ENCODE measurements around the gene GSTA5.
"Not testable (repeated sequence)": the region's sequence is repeated elsewhere in the genome, so short reads cannot be mapped to it uniquely, and the experiment has no call there.

The GSTA5 gene

DNA sequence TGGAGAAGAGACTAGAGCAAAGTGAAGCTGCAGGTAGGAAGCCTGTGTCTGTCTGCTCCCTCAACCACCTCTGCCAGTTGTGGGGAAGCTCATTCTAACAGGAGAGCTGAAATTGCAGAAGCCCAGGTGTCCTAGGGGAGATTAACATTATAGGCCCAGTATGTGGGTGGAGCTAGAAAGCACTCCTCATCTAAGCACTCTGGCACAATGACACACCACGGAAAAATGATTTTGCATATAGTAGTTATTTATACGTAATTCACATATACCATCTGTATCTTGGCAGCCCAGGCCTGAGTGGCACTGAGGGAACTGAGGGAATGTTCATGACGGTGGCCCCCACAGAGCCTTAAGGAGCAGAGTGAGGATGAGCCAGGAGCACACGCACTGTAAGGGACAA, 9.7 kb downstream of the GSTA5 start:
- not testable (repeated sequence) for DNase-seq

DNA sequence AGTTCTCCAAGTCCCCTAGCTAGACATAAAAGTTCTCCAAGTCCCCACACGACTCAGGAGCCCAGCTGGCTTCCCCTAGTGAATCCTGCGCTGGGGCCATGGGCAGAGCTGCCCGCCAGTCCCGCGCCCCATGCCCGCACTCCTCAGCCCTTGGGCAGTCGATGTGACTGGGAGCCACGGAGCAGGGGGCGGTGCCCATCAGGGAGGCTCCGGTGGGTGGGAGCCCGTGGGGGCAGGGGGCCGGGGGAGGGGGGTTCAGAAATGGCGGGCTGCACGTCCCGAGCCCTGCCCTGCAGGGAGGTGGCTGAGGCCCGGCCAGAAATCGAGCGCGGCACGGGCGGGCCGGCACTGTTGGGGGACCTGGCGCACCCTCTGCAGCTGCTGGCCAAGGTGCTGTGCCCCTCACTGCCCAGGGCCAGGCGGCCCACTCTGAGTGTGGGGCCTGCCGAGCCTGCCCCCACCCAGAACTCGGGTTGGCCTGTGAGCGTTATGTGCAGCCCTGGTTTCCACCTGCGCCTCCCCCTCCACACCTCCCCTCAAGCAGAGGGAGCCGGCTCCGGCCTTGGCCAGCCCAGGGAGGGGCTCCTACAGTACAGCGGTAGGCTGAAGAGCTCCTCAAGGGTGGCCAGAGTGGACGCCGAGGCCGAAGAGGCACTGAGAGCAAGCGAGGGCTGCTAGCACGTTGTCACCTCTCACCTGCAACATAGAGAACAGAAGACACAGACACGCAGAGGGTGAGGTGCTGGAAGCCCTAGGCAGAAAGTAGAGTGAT, 11.4 kb downstream of the GSTA5 start:
- DNase-seq, result no peak

DNA sequence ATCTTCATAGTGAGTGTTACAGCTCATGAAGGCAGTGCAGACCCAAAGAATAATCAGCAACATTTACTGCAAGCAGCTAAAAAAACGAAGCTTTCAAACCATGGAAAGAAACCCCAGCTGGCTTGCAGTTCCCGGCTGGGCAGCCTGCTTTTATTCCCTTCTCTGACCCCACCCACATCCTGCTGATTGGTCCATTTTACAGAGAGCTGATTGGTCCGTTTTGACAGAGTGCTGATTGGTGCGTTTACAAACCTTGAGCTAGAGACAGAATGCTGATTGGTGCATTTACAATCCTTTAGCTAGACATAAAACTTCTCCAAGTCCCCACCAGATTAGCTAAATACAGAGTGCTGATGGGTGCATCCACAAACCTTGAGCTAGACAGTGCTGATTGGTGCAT, 12.0 kb downstream of the GSTA5 start:
- not testable (repeated sequence) for DNase-seq

DNA sequence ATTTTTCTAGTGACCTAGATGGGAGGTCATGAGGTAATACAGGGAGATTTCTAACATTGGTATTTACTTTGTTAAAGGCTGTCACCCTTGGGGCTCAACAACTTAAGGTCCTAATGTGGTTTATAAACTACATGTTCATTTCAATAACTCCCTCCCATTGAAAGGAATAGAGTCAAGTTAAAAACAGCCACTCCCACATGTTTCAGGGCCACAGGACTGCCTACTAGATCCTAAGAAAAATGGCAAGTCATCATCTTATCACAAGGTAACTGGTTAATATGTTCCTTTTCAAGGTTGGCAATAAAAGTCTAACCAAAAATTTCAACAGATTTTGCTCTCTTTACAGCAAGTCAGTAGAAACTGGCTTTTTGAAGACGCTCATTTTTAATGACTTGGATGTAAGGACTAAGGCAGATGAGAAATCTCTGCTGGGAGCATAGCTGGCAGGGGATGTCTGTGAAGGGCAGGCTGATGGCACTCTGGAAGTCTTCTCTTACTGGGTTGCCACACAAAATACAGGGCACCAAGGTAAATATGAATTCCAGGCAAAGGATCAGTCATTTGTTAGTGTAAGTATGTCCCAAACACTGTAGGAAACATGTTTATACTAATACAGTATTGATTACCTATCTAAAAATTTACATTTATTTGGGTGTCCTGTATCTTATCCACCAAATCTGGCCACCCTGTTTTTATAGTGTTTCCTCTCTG, 13.4 kb downstream of the GSTA5 start:
- not testable (repeated sequence) for DNase-seq

DNA sequence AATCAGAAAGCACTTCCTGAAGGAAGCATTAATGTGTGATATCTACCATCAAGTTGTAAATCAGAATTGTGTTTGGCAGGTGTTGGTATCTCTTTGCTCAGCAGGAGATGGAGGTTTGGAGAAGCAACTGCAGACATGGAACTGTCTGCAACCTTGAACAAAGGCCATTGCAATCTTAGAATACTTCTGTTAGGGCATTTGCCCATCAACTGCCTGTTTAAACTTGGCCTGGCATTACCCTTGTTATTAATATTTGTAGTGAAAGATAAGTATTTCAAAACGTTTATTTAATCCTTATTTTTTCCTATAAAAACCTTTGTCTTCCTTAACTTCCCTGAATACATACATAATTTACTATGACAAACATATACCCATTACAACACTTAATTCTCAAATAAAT, 14.1 kb downstream of the GSTA5 start:
- no peak for DNase-seq

DNA sequence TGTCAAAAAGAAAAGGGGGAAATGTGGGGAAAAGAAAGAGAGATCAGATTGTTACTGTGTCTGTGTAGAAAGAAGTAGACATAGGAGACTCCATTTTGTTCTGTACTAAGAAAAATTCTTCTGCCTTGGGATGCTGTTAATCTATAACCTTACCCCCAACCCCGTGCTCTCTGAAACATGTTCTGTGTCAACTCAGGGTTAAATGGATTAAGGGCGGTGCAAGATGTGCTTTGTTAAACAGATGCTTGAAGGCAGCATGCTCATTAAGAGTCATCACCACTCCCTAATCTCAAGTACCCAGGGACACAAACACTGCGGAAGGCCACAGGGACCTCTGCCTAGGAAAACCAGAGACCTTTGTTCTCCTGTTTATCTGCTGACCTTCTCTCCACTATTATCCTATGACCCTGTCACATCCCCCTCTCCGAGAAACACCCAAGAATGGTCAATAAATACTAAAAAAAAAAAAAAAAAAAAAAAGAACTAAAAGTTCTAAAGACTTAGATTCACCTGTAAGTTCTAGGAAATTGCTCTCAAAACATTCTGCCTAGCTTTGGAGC, 14.6 kb downstream of the GSTA5 start:
- not testable (repeated sequence) for DNase-seq

DNA sequence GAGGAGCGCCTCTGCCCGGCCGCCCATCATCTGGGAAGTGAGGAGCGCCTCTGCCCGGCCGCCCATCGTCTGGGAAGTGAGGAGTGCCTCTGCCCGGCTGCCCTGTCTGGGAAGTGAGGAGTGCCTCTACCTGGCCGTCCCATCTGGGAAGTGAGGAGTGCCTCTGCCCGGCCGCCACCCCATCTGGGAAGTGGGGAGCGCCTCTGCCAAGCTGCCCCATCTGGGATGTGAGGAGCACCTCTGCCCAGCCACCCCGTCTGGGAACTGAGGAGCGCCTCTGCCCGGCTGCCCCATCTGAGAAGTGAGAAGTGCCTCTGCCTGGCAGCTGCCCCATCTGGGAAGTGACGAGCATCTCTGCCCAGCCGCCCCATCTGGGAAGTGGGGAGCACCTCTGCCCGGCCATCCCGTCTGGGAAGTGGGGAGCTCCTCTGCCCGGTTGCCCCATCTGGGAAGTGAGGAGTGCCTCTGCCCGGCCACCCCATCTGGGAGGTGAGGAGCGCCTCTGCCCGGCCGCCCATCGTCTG, 15.3 kb downstream of the GSTA5 start:
- DNase-seq, result not testable (repeated sequence)

DNA sequence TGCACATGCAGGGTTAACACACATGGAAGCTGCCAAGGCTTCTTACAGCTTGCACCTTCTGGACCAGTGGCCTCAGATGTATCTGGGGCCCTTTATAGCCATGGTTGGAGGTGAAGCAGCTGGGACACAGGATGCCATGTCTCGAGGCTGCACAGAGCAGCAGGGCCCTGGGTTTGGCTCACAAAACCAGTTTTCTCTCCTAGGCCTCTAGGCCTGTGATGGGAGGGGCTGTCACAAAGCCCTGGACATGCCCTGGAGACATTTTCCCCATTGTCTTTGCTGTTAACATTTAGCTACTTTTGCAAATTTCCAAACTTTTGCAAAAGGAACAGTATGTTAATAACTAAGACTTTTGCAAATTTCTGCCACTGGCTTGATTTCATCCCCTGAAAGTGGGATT, 18.8 kb downstream of the GSTA5 start:
- DNase-seq, result no peak

DNA sequence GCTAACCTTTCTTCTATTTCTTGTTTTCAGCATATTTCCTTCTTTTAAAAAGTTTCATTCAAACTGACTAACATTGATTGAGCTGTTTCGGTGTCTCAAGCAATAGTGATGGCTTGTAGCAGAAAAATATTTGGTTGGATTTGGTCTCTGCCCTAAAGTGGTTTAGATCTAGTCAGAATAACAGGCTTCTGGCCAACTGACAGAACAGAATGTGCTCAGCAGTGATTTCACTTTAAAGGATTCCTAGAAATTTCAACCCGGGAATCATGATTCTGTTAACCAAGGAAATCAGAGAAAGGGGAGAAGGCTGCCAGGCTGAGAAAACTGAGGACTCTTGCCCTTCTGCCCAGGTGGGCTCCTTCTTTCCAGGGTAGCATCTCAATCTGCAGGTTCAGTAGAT, 20.4 kb downstream of the GSTA5 start:
- DNase-seq, result no peak

DNA sequence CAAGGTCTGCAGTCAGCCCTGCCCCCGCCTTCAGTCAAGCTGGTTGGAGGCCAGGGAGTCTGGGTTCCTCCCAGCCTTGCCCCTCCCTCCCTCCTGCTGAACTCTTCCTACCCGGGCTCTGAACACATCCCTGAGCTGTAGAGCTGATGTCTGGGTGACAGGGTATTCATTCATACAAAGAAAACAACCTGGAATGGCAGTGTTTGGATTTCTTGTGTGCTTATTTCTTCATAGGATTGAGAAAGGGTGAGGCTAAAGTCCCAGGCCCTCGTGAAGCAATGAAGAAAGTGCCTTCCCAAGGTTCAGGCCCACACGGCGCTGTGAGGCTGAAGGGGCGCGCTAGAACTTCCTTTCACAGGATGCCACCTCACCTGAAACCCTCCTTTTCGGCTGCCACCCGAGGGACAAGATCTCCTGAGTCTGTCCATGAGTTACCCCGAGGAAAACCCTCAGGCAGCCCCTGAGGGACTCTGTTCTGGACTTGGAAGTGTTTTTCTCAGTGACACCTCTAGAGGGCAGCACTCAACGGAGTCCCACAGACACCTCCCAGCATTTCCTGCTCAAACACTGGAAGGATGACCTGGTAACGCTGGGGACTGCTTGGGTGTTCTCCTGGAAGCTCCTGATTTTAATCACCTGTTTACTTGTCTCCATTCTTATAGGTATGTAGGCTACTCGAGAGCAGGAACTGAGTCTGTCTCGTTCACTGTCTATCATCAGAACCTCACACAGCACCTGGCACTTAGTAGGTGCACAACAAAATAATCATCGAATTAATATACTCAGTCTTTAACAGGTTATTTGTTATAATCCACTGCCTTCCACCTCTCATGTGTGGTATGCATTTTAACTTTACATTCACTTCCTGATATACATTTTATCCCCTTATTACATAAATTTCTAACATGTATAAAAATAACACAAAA, 25.2 kb downstream of the GSTA5 start:
- peak; percentile 42 to 50 for DNase-seq

DNA sequence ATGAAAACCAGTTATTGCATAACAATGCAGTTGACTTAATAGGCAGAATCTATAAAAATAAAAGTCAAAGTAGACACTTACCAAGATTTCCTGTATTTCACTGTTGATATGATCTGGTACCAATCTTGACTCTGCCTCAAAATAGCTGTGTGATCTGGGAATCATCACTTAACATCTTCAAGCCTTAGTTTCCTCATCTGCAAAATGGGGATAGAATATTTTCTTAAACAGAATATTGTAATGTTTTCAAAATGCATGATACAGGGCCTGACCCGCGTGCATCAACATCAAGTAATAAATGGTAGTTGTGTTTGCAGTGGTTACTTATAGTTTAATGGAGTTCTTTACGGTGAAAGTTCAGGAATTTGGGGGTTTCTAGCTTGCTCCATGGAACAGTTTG, 26.1 kb downstream of the GSTA5 start:
- not testable (repeated sequence) for DNase-seq

DNA sequence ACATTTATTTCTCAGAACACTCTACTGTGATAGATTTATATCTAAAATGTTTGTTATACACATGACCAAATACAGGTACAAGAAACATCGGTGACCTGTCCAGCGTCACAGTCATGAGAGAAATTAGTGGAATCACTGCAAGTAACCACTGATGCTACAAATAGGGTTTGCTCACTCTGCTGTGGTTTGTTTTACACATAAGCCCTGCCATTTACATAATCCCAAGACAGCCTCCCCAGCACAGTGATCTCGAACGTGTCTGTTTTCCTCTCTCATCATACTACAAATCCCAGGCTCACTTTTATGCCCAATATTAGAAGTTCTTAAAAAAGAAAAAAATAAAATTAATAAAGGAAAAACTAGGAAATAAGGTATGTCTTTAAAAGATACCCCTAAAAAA, 30.8 kb downstream of the GSTA5 start:
- DNase-seq, result not testable (repeated sequence)

DNA sequence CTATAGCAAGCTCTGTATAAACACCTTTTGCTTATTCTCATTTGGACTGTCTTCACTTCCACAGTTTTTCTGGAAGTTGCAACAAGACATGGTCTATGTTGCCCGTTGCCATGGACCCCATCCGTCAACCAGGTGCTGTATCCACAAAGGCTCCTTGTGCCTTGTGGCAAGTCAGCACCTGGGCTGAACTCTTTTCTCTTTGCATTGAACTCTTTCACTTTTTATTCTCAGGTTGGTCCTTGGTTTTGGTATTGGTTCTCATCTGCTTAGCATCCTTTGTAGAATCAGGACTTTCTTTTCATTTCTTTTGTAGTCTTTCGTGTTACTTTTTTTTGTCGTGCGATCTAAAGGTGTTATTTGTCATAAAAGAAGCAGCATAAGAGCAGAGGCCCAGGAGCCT, 32.0 kb downstream of the GSTA5 start:
- DNase-seq, result no peak

DNA sequence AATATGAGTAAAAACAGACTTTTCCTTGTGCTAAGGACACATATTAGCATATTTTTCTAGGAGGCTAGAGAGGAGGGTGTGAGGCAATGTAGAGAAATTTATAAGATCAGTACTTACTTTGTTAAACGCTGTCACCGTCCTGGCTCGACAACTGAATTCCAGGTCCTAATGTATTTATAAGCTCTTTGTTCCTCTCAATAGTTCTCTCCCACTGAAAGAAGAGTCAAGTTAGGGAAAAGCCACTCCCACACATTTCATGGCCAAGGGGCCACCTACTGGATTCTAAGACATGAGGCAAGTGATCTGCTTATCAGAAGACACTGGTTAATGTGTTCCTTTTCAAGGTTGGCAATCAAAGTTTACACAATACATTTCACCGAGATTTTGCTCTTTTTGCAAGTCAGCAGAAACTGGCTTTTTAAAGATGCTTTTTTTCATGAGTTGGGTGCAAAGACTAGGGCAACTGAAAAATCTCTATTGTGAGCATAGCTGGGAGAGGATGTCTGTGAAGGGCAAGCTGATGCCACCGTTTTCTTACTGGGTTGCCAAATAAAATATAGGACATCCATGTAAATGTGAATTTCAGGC, 36.9 kb downstream of the GSTA5 start, which contains the start of gene GSTA1:
GSTA1 (minus strand) TSS at position 149 of the 588 bp plus-strand sequence. CDS start 4,549 bp downstream, outside the sequence.
- DNase-seq, result not testable (repeated sequence)

DNA sequence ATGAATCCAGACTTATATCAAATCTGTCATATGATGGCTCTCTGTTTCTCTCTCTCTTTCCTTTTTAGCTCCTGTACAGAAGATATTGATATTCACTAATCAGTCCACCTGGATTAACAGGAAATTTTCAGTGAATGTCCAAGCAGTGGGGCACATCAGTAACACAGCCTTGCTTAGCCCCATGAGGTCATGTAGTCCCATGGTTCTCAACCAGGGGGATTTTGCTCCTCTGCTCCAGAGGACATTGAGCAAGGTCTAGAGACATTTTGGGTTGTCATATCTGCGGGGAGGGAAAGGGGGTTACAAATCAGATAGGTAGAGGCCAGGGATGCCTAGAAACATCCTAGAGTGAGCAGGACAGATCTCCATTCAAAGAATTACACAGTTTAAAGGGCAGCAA, 37.8 kb downstream of the GSTA5 start:
- DNase-seq, result no peak

DNA sequence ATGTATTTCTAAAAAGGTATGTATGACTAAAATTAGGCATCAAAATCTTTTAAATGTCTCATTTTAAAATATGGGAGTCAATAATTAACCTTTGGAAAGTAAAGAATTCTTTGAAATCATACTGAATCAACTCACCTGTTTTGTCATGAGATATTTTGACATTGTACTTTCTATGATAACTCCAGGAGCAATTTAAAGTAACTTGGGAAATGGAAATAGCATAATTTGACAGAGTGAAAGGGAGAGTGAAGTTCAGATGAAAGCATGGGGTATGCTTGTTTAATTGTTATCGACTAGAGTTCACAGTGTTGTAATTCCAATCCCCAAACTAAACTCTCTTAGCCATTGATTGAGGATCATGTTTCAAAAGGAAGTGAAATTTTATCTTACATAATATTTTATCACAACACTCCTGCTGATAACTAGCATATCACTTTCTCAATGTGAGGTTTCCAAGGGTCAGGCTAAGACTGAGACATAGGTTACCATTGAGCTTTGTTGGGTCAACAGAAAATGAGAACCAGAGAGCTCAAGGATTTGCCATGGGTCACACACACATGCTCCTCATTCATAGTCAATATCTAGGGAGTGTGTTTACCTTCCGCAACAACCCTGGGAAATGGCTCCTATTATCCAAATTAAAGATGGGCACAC, 39.3 kb downstream of the GSTA5 start:
- no peak for DNase-seq

DNA sequence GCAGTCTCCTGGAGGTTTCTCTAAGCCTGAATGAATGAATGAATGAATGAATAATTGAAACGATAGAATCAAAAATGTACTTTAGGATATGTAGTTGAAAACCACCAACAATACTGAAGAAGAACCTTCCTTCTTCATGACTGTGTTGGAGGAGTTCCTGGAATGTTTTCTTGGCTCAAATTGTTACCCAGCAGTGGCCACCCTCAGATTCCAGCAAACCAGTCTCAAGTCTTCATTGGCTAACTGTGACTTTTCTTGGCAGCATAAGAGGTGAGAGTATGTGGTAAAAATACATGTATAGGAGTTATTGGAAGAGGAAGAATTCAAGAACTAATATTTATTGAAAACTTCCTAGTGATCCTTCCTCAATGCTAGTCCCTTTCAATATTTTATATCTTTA, 41.3 kb downstream of the GSTA5 start:
- not testable (repeated sequence) for DNase-seq

DNA sequence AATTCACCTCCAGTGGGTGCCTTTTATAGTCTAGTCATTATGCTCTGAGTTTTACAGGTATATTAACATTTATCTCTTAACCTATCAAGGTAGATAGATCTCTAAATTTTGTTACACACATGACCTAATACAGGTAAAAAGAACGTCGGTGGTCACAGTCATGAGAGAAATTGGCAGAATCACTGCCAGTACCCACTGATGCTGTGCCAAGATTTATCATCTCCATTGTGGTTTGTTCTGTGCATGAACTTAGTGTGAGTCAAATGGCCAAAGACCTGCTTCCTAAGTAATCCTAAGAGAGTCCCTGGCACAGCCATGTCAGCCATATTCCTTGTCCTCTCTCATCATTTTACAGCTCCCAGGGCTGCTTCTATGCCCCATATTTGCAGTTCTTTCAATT, 46.2 kb downstream of the GSTA5 start:
- DNase-seq, result not testable (repeated sequence)

DNA sequence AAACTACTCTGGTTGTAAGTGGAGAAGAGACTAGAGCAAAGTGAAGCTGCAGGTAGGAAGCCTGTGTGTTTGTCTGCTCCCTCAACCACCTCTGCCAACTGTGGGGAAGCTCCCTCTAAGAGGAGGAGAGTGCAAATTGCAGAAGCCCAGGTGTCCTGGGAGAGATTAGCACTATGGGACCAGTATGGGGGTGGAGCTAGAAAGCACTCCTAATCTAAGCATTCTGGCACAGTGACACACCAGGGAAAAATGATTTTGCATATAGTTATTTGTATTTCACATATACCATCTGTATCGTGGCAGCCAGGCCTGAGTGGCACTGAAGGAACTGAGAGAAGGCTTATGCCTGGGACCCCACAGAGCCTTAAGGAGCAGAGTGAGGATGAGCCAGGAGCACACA, 49.8 kb downstream of the GSTA5 start:
- no peak for DNase-seq

DNA sequence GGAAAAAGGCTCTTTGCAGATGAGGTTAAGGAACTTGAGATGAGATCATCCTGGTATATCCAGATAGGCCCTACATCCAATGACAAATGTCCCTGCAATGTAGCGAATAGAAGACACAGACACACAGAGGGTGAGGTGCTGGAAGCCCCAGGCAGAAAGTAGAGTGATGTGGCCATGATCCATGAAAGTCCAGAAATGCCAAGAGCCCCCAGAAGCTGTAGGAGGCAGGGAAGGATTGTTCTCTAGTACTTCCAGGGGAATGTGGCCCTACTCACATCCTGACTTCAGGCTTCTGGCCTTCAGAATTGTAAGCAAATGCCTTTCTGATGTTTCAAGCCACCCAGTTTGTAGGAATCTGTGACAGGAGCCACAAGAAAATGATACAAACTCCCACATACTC, 51.0 kb downstream of the GSTA5 start:
- not testable (repeated sequence) for DNase-seq

DNA sequence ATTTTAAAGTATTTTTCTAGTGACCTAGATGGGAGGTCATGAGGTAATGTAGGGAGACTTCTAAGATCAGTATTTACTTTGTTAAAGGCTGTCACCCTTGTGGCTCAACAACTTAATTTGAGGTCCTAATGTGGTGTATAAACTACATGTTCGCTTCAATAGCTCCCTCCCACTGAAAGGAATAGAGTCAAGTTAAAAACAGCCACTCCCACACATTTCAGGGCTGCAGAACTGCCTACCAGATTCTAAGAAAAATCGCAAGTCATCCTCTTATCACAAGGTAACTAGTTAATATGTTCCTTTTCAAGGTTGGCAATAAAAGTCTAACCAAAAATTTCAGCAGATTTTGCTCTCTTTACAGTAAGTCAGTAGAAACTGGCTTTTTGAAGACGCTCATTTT, 52.1 kb downstream of the GSTA5 start:
- no peak for DNase-seq

DNA sequence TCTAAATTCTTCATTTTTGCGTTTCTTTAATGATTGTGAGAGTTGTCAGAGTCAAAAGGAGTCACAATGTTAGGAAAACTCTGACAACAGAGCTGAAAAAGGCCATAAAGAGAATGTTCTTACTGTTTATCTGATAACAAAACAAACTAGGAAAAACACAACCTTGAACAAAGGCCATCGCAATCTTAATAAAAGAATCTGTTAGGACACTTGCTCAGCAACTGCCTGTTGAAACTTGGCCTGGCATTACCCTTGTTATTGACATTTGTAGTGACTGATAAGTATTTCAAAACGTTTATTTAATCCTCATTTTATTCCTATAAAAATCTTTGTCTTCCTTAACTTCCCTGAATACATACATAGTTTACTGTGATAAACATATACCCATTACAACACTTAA, 52.7 kb downstream of the GSTA5 start:
- no peak for DNase-seq
